OCI-LY1 (cell line): Measurements from ENCODE around the gene GJC3.
"Not testable (repeated sequence)": the region's sequence is repeated elsewhere in the genome, so short reads cannot be mapped to it uniquely, and the experiment has no call there.

ENCODE experiments used
- CTCF ChIP-seq: fragments of 200-600 bp; sonication (generic), shearing (Covaris generic); IDR thresholded peaks from 2 replicates; pipeline ENCODE4 v1.5.1; 2017; ENCODE audit warnings: mild to moderate bottlenecking, antibody characterized with exemption, low read length, moderate library complexity, mixed read lengths
- EZH2 ChIP-seq: fragments of 200-600 bp; sonication (generic), shearing (Covaris generic); IDR thresholded peaks from 2 replicates; pipeline ENCODE4 v1.8.0; 2017; ENCODE audit warnings: borderline replicate concordance, mixed run types, mild to moderate bottlenecking, antibody characterized with exemption, low read length, moderate library complexity, mixed read lengths

GRCh38 chr7:99950819-99951218 lies 21.4 kb upstream of the GJC3 start:
- not testable (repeated sequence) for TF ChIP-seq CTCF, EZH2
